Measurements from ENCODE around the gene MTPN.

Gene MTPN

GRCh38 chr7:135977007-135977741 is at the start of gene MTPN:
Gene MTPN (minus strand): TSS chr7:135977359. CDS start chr7:135977100, 259 bp downstream.
- DNase-seq (ENCODE audit: low spot score) = peak; percentile 98

- no peak for DNase-seq (ENCODE audit: low spot score)
These were observed 49.0 kb upstream of the MTPN start for GRCh38 chr7:136026209-136026608.

GRCh38 chr7:136023134-136023869 is 46.1 kb upstream of the MTPN start:
- DNase-seq (ENCODE audit: low spot score) = no peak

- no peak for DNase-seq (ENCODE audit: low spot score)
These were observed 43.4 kb upstream of the MTPN start for GRCh38 chr7:136020556-136020955.

- no peak for DNase-seq (ENCODE audit: low spot score)
These were observed 40.9 kb upstream of the MTPN start for GRCh38 chr7:136018104-136018503.

GRCh38 chr7:136016649-136017395 is 39.7 kb upstream of the MTPN start:
- no peak for DNase-seq (ENCODE audit: low spot score)

GRCh38 chr7:136015638-136016037 is 38.5 kb upstream of the MTPN start:
- DNase-seq (ENCODE audit: low spot score) = no peak

GRCh38 chr7:136014659-136015058 is 37.5 kb upstream of the MTPN start:
- DNase-seq (ENCODE audit: low spot score) = no peak

- peak; percentile 56 for DNase-seq (ENCODE audit: low spot score)
These were observed 35.1 kb upstream of the MTPN start for GRCh38 chr7:136012238-136012637.

GRCh38 chr7:136009488-136010079 is 32.4 kb upstream of the MTPN start:
- peak; percentile 70 for DNase-seq (ENCODE audit: low spot score)

GRCh38 chr7:136006208-136006607 is 29.0 kb upstream of the MTPN start:
- no peak for DNase-seq (ENCODE audit: low spot score)

GRCh38 chr7:136004083-136004482 is 26.9 kb upstream of the MTPN start:
- no peak for DNase-seq (ENCODE audit: low spot score)

GRCh38 chr7:136002802-136003201 is 25.6 kb upstream of the MTPN start:
- DNase-seq (ENCODE audit: low spot score) = no peak

- no peak for DNase-seq (ENCODE audit: low spot score)
These were observed 23.2 kb upstream of the MTPN start for GRCh38 chr7:136000288-136000913.

GRCh38 chr7:135998081-135998480 is 20.9 kb upstream of the MTPN start:
- DNase-seq (ENCODE audit: low spot score) = no peak

GRCh38 chr7:135995748-135996147 is 18.6 kb upstream of the MTPN start:
- no peak for DNase-seq (ENCODE audit: low spot score)

GRCh38 chr7:135994466-135995205 is 17.5 kb upstream of the MTPN start:
- no peak for DNase-seq (ENCODE audit: low spot score)

GRCh38 chr7:135993950-135994349 is 16.8 kb upstream of the MTPN start:
- no peak for DNase-seq (ENCODE audit: low spot score)

GRCh38 chr7:135991906-135992305 is 14.7 kb upstream of the MTPN start:
- DNase-seq (ENCODE audit: low spot score) = no peak

GRCh38 chr7:135991322-135991721 is 14.2 kb upstream of the MTPN start:
- no peak for DNase-seq (ENCODE audit: low spot score)

GRCh38 chr7:135990258-135990657 is 13.1 kb upstream of the MTPN start:
- no peak for DNase-seq (ENCODE audit: low spot score)
